DMS53 treated with DMSO at 0.1 percent for 48 hours (cell line): Measurements from ENCODE around the gene RBM26.
A peak's percentile ranks its signal among the peaks of the same experiment; 100 is the strongest.
"Not testable (repeated sequence)": the region's sequence is repeated elsewhere in the genome, so short reads cannot be mapped to it uniquely, and the experiment has no call there.

Experiments
- DNase-seq: peaks from one replicate; lab custom pipeline; 2025; ENCODE audit not compliant: unreplicated experiment; lab: John Stamatoyannopoulos, UW

The RBM26 gene

GRCh38 chr13:79282976-79283375, 123.1 kb downstream of the RBM26 start:
- no peak for DNase-seq

GRCh38 chr13:79282508-79282907, 123.5 kb downstream of the RBM26 start:
- DNase-seq: no peak

- DNase-seq: no peak
Measured at GRCh38 chr13:79281339-79281747, 124.7 kb downstream of the RBM26 start.

GRCh38 chr13:79279735-79280134, 126.3 kb downstream of the RBM26 start:
- not testable (repeated sequence) for DNase-seq

GRCh38 chr13:79273045-79273444, 133.0 kb downstream of the RBM26 start:
- DNase-seq: no peak

GRCh38 chr13:79271616-79272015, 134.4 kb downstream of the RBM26 start:
- DNase-seq: no peak

- peak; percentile 3 for DNase-seq
Measured at GRCh38 chr13:79270859-79271258, 135.2 kb downstream of the RBM26 start.
